NCI-H1417 (cell line): Measurements from ENCODE around the gene PAMR1.

Experiments used
- DNase-seq, 3 experiments: peaks; one replicate each; lab custom pipeline; 2025; lab: John Stamatoyannopoulos, UW

Gene PAMR1

DNA sequence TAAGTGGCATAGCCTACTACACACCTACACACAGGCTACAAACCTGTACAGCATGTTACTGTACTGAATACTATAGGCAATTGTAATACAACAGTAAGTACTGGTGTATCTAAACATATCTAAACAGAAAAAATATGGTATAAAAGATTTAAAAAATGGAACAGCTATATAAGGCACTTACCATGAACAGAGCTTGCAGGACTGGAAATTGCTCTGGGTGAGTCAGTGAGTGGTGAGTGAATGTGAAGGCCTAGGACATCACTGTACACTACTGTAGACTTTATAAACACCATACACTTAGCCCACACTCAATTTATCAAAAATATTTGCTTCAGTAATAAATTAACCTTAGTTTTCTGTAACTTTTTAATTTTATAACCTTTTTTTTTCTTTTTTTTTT is 24.7 kb downstream of the PAMR1 start:
- DNase-seq: peak in 1 of 3 experiments; percentile 4

DNA sequence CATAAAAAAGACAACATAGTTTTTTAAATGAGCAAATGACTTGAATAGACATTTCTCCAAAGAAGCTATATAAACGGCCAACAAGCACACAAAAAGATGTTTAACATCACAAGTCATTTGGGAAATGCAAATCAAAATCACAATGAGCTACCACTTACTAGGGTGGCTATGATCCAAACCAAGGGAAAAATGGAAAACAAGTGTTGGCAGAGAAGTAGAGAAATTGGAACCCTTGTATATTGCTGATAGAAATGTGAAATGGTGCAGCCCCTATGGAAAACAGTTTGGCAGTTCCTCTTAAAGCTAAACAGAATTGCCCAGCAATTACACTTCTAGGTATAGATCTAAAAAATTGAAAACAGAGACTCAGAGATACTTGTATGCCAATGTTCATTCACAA is 29.0 kb downstream of the PAMR1 start:
- DNase-seq: no peak

DNA sequence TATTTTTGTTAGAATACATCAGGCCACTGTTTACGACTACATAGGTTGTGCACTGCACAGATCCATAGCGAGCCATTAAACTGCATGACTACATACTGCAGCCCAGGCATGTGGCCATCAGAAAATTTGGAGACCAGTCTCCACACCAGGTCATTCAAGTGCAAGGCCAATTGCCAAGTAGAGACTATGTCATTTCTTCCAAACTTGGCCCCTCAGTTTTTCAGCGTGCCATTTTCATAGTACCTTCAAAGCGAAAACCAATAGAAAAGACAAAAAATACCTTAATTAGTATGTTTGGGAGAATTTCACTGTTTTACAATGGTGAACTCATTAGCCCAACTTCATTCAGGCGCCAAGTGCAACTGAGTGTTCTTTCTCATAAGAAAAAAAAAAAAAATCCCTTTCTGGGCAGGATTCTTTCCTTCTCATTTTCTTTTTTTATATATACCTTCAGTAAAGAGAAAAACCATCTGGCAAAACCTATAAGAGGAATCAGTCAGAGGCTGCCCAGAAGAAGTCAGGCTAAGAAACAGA is 30.4 kb downstream of the PAMR1 start:
- DNase-seq: no peak

DNA sequence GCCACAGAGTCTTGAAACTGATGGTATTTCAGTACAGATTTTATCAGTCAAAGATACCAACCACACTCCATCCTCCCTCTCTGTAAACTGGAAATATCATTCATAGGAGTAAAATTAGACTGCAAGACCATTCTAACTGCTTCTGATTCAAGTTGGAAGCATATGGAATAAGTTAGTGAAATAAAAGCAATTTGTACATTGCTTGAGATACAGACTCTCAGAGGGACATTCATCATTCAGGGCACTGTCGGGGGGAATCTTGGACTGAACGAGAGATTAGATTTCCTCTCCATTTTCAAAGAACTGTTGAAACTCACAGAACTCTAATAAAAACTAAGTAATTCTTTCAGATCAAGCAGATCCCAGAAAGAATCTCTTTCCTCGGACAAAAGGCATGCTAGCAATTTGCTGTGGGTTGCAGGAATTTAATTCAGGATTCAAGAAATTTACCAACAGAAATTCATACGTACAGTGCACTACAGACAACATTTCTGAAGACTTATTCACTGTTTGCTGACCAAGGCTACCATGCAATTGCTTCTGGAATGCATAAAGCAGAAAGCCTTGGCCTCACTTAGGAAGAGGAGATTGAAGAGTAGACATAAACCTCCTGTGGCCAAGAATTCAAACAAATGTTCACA is 34.1 kb downstream of the PAMR1 start:
- DNase-seq: no peak

DNA sequence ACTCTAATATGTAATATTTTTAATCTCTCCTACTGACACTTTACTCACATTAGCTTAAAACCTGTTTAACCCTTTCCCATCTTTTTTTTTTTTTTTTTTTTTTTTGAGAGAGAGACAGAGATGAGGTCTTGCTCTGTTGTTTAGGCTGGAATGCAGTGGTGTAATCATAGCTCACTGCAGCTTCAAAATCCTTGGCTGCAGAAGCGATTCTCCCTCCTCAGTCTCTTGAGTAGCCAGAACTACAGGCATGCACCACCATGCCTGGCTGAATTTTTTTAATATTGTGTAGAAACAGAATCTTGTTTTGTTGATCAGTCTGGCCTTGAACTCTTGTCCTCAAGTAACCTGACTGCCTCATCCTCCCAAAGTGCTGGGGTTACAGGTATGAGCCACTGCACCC is 37.3 kb downstream of the PAMR1 start:
- no peak for DNase-seq

DNA sequence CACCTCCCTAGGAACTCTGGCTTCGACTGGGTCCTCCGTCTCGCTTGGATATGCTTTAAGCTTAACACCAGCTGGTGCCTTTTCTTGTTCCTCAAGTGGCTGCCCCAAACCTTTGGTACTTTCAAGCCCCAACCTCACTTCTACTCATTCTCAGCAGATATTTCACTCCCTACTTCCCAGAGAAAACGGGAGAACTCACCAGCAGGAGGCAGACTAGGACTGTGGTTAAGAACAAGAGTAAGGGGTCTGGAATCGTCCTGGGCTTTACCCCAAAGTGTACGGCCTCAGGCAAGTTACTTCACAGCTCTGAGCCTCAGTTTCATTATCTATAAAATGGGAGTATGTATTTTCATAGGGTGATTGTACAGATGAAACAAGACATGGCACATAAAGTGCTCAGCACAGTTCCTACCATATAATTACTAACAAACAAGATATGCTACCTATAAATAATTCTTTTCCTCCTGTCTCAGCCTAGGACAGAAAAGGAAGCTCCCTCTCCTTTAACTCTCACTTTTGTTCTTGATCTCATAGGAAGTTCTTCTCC is 37.8 kb downstream of the PAMR1 start:
- DNase-seq: peak; percentile 14 to 45 (median 44)

DNA sequence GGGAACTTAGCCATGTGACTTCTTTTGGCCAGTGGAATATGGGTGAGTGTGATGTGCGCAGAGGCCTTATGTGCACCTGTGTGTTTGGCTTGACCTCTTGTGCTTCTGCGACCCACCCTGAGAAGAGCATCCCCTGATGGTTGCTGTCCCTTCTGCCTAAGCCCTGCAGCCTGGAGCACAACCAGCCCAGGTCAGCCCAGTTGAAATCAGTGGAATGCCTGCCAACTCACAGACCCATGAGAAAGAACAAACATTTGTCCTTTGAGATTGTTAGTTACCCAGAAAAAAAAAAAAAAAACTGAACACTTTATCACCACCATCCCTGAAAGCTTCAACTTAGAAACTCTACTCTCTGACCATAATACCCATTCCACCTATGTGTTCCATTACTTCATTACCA is 38.5 kb downstream of the PAMR1 start:
- no peak for DNase-seq

DNA sequence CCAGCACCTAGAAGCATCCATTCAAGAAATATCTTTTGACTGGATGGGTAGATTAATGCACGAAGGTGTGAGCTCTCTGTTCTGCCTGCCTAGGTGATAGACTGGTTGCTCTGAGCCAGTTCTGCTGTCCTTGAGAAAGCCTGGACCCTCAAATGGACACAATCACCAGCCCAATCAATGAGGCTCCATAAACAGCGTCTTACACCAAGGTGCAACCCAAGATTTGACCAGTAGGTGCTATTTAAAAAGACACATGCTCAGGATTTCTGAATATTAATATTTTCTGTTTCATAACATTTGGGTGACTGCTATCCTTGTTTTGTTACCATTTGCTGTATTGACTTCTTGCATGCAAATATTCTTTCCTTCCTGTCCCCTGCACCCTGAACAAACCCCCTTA is 39.0 kb downstream of the PAMR1 start:
- DNase-seq: no peak

DNA sequence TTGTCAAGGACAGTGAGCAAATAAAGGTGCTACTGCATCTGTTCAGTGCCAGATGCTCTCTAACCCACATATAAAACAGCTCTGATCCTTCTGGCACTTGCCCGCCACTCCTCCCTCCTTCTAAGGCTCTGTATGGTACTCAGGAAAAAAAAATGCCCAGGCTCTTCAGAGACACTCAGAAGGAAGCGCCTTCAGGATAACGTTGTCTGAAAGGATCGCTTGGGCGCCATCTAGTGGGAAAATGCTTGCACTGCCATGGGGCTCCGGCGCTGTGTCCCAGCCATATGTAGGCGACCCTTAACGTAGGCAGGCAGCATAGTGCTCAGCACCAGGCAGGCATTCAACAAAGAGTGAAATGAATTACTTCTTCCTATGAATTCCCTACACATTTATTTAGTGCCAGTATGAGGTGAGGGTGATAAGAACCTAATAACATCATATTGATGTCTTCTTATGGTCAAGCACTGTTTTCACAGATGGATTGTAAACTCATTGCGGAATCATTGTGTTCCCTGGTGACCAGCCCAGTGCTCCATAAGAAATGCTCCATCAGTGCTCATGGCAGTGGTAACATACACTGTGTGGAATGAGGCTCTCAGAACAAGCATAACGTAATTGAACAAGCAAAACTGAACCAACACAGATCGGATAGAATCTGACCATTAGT is 39.6 kb downstream of the PAMR1 start:
- DNase-seq: peak; percentile 77 to 95 (median 92)

DNA sequence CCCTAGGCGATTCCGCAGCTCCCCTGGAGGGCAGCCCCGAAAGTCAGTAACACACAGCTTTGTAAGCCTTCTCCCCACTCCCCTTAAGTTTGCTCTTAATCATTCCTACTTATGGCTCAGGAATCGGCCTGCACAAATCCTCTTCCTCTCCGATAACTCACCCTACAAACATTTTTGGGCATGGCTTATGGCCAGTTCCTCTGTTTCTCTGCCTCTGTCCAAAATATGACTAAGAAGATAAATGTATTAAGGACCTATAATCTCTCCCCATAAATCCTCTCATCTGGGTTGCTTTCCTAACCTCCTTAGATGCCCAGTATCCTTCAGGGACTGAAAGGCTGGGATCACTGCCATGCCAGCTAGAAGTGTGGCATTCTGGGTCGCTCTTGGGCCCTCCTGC is 41.0 kb downstream of the PAMR1 start:
- no peak for DNase-seq

DNA sequence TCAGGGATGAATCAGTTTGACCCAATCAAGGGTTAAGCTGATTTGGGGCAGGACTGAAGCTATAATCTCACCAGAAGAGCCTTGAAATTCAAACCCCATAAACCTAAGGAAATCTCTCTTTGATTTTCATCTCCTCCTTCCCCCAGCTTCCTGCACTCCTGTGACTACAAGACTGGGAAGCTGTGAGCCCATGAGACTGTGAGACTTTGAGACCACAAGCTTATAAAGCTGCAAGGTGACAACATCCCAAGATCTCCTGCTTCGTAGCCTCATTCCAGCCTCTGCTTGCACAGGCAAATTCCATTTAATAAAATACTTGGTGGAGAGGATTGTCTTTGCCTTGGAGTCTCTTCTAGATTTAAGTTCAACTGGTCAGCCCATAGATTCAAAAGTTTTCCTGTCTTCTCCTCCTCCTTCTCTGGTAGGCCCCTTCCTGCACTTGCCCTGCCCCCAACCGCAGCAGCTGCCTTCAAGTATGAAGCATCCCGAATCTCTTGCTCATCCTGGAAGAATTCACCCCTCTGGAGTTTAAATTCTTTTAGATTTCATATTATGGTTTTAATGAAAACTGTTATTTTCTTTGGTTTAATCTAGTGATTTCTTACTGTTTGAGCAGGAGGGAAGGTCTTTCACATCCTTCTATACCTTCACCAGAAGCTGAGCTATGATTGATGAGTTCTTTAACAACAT is 42.1 kb downstream of the PAMR1 start:
- no peak for DNase-seq

DNA sequence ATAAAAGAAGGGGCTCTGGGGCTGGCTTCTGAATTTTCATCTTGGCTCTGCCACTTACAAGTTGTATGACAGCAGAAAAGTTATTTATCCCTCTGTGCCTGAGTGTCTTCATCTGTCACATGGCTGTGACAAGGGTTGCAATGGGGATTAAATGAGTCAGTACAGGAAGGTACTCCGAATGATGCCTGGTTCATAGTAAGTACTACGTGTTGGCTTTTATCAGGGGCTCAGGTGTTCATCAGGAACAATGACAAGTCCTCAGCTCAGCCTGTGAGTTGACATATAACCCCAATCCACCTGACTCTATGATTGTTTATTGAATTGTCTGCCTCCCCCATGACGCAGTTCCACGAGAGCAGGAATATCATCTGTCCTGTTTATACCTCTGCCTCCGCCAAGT is 45.7 kb downstream of the PAMR1 start:
- DNase-seq: no peak

DNA sequence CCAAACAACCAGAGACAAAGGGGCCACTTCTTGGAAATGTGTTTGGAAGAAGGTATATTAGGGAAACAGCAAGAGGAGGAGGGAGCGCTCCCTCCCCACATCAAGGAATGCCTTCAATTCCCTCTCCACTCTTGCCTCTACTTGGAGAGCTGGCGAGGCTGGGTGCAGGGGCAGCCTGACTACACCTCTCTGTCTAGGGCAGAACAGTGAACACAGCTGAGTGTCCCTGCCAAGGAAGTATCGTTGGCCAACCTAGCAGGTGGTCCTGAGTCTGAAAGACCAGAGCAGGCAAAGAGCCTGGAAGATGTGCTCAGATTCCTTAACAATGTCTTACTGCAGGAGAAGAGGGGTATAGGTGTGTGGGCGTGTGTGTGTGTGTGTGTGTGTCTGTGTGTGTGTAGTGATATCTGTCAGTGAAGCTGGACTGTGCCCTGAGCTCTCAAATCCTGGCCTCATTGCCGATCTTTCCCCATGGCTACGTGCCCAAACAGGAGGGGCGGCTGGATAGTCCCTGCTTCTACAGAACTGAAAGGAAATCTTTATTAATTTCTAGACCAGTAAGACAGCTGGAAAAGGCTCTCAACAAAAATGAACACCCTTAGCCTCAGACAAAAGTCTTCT is 46.8 kb downstream of the PAMR1 start:
- DNase-seq: no peak

DNA sequence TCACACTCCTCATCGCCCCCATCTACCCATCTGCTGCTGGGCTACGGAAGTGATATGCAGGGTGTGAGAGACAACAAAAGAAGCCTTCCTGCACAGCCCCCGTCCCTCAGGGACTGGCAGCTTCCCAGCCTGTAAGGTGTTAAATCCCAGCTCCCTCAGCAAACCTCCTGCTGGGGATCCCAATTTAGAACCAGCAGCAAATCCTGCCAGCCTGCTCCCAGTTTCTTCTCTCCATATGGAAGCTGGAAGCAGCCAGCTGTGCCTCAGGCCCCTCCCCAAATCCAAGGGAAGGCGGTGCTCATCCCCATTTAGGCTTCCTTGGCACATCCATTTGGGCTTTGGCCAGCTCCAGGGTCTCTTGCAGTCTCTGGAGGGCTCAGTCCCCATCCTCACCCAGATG is 47.5 kb downstream of the PAMR1 start:
- DNase-seq: no peak

DNA sequence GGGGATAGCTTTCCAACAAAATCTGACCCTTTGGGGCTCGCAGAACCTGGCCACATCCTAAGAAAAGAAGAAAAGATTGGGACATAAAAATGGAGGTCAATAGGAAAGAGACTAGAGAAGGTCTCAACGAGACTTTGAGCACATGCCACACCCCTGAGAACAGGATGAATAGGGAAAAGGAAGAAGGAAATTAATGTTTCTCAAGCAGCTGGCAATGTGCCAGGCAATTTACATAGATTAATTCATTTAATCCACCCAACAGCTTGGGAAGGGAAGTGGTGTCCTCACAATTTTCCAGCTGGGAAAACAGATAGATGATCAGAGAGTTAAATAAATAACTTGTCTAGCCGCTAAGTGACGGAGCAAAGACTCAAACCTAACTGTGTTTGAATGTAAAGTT is 50.7 kb downstream of the PAMR1 start:
- DNase-seq: peak in 1 of 3 experiments; percentile 35

DNA sequence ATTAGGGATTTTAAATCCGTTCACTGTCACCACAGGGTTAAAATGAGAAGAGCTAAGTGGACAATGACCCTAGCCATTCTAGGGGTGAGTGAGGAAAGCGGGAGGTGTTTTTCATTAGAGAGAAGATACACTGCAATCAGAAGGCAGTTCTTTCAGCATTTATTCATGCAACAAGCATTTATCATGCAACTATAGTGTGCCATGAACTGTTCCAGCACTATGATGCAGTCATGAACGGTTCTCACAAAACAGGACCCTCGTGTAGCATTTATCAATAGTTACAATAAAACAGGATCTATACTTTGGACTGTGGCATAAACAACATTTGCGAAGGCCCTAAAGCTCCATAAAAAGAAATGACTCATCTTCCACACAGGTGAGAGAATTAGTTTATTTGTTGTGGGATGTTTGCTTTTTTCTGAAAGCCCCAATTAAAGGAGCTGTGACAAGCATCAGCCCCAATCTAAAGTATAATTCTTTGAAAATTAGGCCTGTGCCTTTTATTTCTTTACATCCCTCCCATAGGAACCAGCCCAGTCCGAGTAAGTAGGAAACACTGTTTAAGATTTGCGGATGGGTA is 51.5 kb downstream of the PAMR1 start:
- DNase-seq: peak in 1 of 3 experiments; percentile 34

DNA sequence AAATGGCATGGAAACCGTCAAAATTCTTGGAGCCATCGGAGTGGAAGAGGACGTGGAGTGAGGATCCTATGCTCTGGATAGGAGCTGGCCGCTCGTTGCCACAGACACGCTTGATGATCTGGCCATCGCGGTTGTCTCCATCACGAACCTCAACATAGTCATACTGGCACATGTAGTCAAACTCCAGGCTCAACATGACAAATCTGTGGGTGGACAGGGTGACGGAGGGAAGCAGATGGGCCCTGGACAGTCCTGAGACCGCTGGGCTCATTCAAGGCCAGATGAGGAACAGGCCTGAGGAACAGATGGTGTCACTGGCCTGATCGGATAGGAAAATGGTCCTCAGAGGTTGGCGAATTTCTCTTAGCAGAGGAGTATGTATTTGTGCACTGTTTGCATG is 54.8 kb downstream of the PAMR1 start:
- DNase-seq: no peak

DNA sequence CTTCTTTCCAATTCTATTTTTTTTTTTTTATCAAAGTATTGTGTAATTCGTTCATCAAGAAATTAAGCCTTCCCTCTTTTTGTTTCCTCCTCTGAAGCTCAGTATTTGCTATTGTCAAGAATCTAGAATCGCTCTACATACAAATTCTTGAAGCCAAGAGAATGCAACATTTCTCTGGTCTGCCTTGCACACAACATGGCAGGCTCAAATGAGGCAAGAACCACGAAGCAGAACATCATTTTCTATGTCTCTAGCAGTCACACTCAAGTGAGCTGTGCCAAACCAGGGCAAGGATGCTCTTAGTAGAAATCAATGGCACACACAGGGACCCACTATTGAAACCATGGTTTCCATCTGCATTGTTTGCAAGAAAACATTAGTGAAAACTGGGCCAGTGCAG is 59.4 kb downstream of the PAMR1 start:
- no peak for DNase-seq

DNA sequence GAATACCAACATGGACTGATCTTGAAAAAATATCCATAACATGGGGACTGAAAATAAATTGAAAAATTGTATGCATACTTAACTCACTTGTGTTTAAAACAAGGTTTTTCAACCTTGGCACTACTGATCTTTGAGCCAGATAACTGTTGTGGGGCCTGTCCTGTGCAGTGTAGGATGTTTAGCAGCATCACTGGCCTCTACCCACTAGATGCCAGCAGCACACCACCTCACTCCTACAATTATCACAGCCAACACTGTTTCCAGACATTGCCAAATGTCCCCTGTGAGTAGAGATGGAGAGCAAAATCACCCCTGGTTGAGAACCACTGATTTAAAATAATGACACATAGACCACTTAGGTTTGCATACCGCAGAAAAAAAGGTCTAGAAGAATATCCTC is 61.1 kb downstream of the PAMR1 start:
- DNase-seq: peak in 2 of 3 experiments; percentile 31 to 56

DNA sequence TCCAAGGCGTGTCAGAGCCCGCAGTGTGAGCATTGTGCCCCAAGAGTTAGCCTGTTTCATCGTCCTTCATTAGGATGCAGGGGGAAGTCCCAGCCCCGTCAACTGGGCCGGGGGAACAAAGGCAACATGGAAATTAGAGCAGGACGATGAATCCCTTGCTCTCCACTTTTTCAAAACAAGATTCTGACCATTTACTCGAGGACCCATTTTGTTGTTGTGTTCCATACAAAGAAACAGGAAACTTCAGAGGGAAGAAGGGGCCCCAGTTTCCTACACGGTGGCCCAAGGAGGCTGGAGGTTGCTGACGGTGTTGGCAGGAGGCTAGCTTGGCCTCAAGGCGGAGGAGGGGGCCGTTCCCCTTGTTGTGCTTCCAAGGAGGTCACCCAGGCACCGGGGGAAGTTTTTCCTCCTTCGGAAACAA is 62.1 kb downstream of the PAMR1 start:
- DNase-seq: no peak

DNA sequence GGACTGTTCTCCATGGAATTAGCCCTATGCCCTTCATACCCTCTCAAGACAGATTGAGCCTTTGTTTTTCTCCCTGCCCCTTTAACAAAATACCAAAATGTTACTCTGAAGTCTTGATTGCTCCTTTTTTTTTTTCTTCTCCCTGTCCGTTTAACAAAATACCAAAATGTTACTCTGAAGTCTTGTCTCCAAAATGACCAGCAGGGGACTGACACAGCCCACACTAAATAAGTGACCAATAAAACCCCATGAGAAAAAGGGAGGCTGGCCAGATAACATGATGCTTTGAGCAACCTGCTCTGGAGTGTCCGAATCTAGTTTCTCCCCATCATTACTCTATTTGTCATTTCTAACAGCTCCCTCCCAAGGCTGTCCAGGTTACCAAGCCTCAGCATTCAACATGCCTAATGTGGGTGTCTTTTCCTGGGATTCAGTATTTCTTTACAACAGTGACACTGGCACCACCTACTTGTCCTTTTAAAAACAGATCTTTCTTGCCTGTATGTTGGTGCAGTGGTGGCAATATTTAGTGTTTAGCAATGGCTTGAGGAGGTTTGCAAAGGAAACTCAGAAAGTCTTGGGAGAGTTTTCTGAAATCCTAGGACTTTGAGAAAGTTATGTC is 63.4 kb downstream of the PAMR1 start:
- DNase-seq: no peak

DNA sequence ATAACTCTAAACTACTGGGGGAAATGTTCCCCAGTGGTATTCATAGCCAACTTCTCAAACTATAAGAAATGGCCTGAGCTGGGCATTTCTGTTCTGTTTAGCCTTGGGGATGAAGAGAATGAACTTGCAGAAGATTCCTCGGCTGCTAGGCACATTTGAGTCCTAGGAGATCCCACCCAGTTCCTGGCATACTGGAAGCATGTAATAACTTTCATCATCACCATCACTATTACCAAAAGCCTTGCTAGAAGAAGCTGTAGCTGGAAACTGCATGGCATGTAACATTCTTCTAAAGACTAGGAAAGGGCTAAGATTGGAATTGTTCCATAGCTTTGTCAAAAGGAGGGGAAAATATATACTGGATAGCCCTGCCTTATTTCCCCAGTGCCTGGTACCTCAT is 65.9 kb downstream of the PAMR1 start:
- no peak for DNase-seq
